Measurements from ENCODE around the gene GATA6.

GATA6 gene

DNA sequence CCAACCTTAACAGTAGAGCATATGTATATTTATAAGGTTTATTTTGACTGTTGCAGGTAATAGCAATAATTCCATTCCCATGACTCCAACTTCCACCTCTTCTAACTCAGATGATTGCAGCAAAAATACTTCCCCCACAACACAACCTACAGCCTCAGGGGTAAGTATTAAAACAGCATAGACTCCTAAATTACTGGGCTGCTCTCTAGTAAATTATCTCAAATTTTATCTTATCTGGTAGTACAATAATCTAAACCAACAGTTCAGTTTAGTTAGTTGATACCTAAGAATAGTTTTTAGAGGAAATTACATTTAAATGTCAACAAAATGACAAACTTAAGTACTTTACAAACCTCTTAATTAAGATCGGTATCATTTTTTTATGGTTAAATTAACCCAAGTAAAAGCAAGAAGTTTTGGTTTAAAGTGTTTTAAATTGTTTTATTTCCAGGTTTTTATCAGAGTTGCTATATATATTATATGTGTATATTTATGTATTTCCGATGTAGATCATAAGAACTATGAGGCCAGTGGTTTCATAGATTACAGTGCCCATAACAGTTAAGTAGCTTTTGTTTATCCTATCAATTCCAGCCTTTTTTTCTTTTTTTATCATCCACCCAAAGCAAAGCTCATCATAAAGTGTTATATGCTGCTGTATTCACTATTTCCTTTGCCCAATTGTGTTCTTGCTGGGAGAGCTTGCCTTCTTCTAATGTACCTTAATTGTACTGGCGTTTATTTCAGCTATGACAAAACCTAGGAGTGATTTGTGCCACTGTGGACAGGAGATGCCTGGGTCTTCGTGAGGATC, 13.7 kb downstream of the GATA6 start (continued):
- TF ChIP-seq ZNF48 (tag by site-specific recombination; IDR thresholded peaks at IDR 0.05) (no peak), ZNF133 (tag by site-specific recombination; IDR thresholded peaks at IDR 0.05) (no peak), ZEB2 (tag by site-specific recombination; IDR thresholded peaks at IDR 0.05) (no peak), ZNF768 (tag by site-specific recombination; IDR thresholded peaks at IDR 0.05) (no peak), ZNF837 (tag by site-specific recombination; IDR thresholded peaks at IDR 0.05) (no peak), ZNF341 (tag by site-specific recombination; IDR thresholded peaks at IDR 0.05; ENCODE audit: low read depth) (no peak), ZNF76 (tag by site-specific recombination; IDR thresholded peaks at IDR 0.05; ENCODE audit: borderline replicate concordance, low read depth) (no peak), ZNF155 (tag by site-specific recombination; IDR thresholded peaks at IDR 0.05) (no peak), ZNF670 (tag by site-specific recombination; IDR thresholded peaks at IDR 0.05; ENCODE audit: low read depth) (no peak), ZNF529 (tag by site-specific recombination; IDR thresholded peaks at IDR 0.05; ENCODE audit: insufficient replicate concordance) (no peak), KLF7 (tag by site-specific recombination; IDR thresholded peaks at IDR 0.05; ENCODE audit: borderline replicate concordance) (no peak; the same call in 1 of the 2 replicates), HOXD13 (CRISPR knock-in tag; IDR thresholded peaks at IDR 0.05; ENCODE audit: borderline replicate concordance) (no peak), ZNF558 (tag by site-specific recombination; IDR thresholded peaks at IDR 0.05) (no peak), ZNF600 (tag by site-specific recombination; IDR thresholded peaks at IDR 0.05) (no peak), SP3 (tag by site-specific recombination; IDR thresholded peaks at IDR 0.05) (no peak), ZNF169 (tag by site-specific recombination; IDR thresholded peaks at IDR 0.05) (no peak), ZNF658 (tag by site-specific recombination; IDR thresholded peaks at IDR 0.05) (no peak), IKZF3 (tag by site-specific recombination; IDR thresholded peaks at IDR 0.05) (0 out of 2 replicates have a peak, but pooled peaks have one; percentile 27), ZNF548 (tag by site-specific recombination; IDR thresholded peaks at IDR 0.05) (no peak), ZNF354C (tag by site-specific recombination; IDR thresholded peaks at IDR 0.05; ENCODE audit: borderline replicate concordance, low read depth) (no peak), ZNF660 (tag by site-specific recombination; IDR thresholded peaks at IDR 0.05) (no peak), ZNF791 (tag by site-specific recombination; IDR thresholded peaks at IDR 0.05) (no peak), ZNF202 (tag by site-specific recombination; IDR thresholded peaks at IDR 0.05; ENCODE audit: borderline replicate concordance) (no peak), ZNF221 (tag by site-specific recombination; IDR thresholded peaks at IDR 0.05; ENCODE audit: borderline replicate concordance) (no peak), ZNF394 (tag by site-specific recombination; IDR thresholded peaks at IDR 0.05; ENCODE audit: borderline replicate concordance) (peak; percentile 23; the same call in 1 of the 2 replicates), ZNF335 (tag by site-specific recombination; conservative IDR thresholded peaks at IDR 0.05) (no peak)
- TF ChIP-seq, protein P1, sequence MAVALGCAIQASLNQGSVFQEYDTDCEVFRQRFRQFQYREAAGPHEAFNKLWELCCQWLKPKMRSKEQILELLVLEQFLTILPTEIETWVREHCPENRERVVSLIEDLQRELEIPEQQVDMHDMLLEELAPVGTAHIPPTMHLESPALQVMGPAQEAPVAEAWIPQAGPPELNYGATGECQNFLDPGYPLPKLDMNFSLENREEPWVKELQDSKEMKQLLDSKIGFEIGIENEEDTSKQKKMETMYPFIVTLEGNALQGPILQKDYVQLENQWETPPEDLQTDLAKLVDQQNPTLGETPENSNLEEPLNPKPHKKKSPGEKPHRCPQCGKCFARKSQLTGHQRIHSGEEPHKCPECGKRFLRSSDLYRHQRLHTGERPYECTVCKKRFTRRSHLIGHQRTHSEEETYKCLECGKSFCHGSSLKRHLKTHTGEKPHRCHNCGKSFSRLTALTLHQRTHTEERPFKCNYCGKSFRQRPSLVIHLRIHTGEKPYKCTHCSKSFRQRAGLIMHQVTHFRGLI (tag by site-specific recombination; IDR thresholded peaks at IDR 0.05), result no peak
- TF ChIP-seq, protein P2, sequence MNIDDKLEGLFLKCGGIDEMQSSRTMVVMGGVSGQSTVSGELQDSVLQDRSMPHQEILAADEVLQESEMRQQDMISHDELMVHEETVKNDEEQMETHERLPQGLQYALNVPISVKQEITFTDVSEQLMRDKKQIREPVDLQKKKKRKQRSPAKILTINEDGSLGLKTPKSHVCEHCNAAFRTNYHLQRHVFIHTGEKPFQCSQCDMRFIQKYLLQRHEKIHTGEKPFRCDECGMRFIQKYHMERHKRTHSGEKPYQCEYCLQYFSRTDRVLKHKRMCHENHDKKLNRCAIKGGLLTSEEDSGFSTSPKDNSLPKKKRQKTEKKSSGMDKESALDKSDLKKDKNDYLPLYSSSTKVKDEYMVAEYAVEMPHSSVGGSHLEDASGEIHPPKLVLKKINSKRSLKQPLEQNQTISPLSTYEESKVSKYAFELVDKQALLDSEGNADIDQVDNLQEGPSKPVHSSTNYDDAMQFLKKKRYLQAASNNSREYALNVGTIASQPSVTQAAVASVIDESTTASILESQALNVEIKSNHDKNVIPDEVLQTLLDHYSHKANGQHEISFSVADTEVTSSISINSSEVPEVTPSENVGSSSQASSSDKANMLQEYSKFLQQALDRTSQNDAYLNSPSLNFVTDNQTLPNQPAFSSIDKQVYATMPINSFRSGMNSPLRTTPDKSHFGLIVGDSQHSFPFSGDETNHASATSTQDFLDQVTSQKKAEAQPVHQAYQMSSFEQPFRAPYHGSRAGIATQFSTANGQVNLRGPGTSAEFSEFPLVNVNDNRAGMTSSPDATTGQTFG (tag by site-specific recombination; IDR thresholded peaks at IDR 0.05; ENCODE audit: borderline replicate concordance), result no peak
- TF ChIP-seq, protein P3, sequence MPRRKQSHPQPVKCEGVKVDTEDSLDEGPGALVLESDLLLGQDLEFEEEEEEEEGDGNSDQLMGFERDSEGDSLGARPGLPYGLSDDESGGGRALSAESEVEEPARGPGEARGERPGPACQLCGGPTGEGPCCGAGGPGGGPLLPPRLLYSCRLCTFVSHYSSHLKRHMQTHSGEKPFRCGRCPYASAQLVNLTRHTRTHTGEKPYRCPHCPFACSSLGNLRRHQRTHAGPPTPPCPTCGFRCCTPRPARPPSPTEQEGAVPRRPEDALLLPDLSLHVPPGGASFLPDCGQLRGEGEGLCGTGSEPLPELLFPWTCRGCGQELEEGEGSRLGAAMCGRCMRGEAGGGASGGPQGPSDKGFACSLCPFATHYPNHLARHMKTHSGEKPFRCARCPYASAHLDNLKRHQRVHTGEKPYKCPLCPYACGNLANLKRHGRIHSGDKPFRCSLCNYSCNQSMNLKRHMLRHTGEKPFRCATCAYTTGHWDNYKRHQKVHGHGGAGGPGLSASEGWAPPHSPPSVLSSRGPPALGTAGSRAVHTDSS (tag by site-specific recombination; IDR thresholded peaks at IDR 0.05), result no peak
- TF ChIP-seq, protein P4, sequence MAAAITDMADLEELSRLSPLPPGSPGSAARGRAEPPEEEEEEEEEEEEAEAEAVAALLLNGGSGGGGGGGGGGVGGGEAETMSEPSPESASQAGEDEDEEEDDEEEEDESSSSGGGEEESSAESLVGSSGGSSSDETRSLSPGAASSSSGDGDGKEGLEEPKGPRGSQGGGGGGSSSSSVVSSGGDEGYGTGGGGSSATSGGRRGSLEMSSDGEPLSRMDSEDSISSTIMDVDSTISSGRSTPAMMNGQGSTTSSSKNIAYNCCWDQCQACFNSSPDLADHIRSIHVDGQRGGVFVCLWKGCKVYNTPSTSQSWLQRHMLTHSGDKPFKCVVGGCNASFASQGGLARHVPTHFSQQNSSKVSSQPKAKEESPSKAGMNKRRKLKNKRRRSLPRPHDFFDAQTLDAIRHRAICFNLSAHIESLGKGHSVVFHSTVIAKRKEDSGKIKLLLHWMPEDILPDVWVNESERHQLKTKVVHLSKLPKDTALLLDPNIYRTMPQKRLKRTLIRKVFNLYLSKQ (tag by site-specific recombination; IDR thresholded peaks at IDR 0.05; ENCODE audit: borderline replicate concordance), result no peak
- TF ChIP-seq, protein P5, sequence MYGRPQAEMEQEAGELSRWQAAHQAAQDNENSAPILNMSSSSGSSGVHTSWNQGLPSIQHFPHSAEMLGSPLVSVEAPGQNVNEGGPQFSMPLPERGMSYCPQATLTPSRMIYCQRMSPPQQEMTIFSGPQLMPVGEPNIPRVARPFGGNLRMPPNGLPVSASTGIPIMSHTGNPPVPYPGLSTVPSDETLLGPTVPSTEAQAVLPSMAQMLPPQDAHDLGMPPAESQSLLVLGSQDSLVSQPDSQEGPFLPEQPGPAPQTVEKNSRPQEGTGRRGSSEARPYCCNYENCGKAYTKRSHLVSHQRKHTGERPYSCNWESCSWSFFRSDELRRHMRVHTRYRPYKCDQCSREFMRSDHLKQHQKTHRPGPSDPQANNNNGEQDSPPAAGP (tag by site-specific recombination; IDR thresholded peaks at IDR 0.05), result no peak

All from HEK293 (cell line).